Heart right ventricle (tissue), 16 donors: Measurements from ENCODE around the gene PPM1H. TPM values are rescaled to one million over a fixed set of nuclear protein-coding genes. Genes with fewer than 3 reads are reported as not detected.
A peak's percentile ranks its signal among the peaks of the same experiment; 100 is the strongest.

Experiments
- ATAC-seq, 8 donors: fragments of 200-7000 bp; cut with Tn5 transposase; one replicate each; pipeline ENCODE4 v1.9.1; 2020; ENCODE audit warnings: mild to moderate bottlenecking in 8 of 8, moderate library complexity in 8 of 8, moderate number of reproducible peaks in 1 of 8
- DNase-seq, 2 donors: peaks; one replicate each; pipeline ENCODE4 v3.0.0-alpha.2; 2020
- H3K27ac ChIP-seq, 10 donors: fragments of 200-600 bp; sonication (generic) in 2 of 10; one replicate each; pipeline versions ENCODE4 v1.5.0 to v1.8.0; 2020 to 2022; ENCODE audit warnings: mild to moderate bottlenecking in 3 of 10
- H3K27me3 ChIP-seq, 7 donors: fragments of 200-600 bp; one replicate each; pipeline ENCODE4 v1.8.0; 2021 to 2022; ENCODE audit warnings: mild to moderate bottlenecking in 2 of 7
- H3K36me3 ChIP-seq, 9 donors: fragments of 200-600 bp; sonication (generic) in 1 of 9; one replicate each; pipeline versions ENCODE4 v1.5.0 to v1.8.0; 2020 to 2022; ENCODE audit warnings: mild to moderate bottlenecking in 2 of 9
- H3K4me1 ChIP-seq, 9 donors: fragments of 200-600 bp; sonication (generic) in 1 of 9; one replicate each; pipeline versions ENCODE4 v1.5.0 to v1.8.0; 2020 to 2022; ENCODE audit warnings: mild to moderate bottlenecking in 4 of 9
- H3K4me3 ChIP-seq, 10 donors: fragments of 200-600 bp; sonication (generic) in 2 of 10; one replicate each; pipeline versions ENCODE4 v1.5.0 to v1.8.0; 2020 to 2022; ENCODE audit warnings: mild to moderate bottlenecking in 7 of 10, moderate library complexity in 2 of 10
- H3K9me3 ChIP-seq, 11 donors: fragments of 200-600 bp in 10 of 11; sonication (generic) in 2 of 11; one replicate each; pipeline versions ENCODE4 v1.5.0 to v1.8.0; 2013 to 2022; ENCODE audit warnings: mild to moderate bottlenecking in 2 of 11, control low read depth in 1 of 11, moderate library complexity in 1 of 11
- CTCF ChIP-seq, 9 donors: fragments of 200-600 bp; sonication (generic) in 2 of 9; IDR thresholded peaks; one replicate each; pipeline versions ENCODE4 v1.5.0 to v1.8.0; 2021 to 2022; ENCODE audit warnings: antibody characterized with exemption in 9 of 9, mild to moderate bottlenecking in 5 of 9, moderate library complexity in 1 of 9
- WGBS, 2 donors: extraction: QIAGEN DNeasy Blood & Tissue Kit; methylation state at CpG; one replicate each; pipeline ENCODE4 v1.1.7; 2013; ENCODE audit warnings: inconsistent platforms in 1 of 2; 5-methylcytosine and 5-hydroxymethylcytosine counted together
- intact Hi-C, 10 donors: fragments of 100-400 bp; cut with DNase I; formaldehyde crosslinking; loops; one replicate each; pipeline versions ENCODE4 v1.11.1 to v1.14.2; 2022
- polyA plus RNA-seq, 2 donors: library from polyadenylated mRNA; stranded (reverse); fragments of 200-250 nt; gene quantifications; one replicate each; pipeline ENCODE4 v1.2.3, GENCODE V29; 2013
- total RNA-seq, 10 donors: library from RNA; stranded (reverse); fragmentation: NEBNext Ultra II Directional in 3 of 10; extraction: Animal tissue kit (Norgen Biotek cat#: 25700) in 3 of 10; gene quantifications; one replicate each; pipeline versions ENCODE4 v1.2.1 to v1.2.4, GENCODE V29; 2021 to 2023
- donor health status: Arrhythmogenic right ventricular cardiomyopathy.
- donor health status: ischemic (EF 13 %, LVEDD 7.1; RV severe dilation, severe dysfunction).
- donor health status: healthy with polysubstance abuse.
- donor health status: DM: no; HTN: yes; CAD: no.
- donor health status: DM: no; HTN: no; CAD: no.
- donor health status: ischemic (EF 25% LVEDD 6.9; RV normal size, moderate dysfunction).
- donor health status: ischemic (EF 25% LVEDD 5.7; RV mildly dilated, moderate dysfunction).
- donor health status: healthy.
- donor health status: DM: yes; HTN: yes; CAD: no.
- donor health status: Ischemic cardiomyopathy.
- donor health status: ischemic (EF 35%, LVEDD 5.7; RV mildly dilated, moderate dysfunction).
- donor health status: nonischemic (EF 11% LVEDD 7.7; RV severe dilation, severe dysfunction).
- donor health status: DM: yes; HTN: yes; CAD: no.
- donor health status: PGD.
- donor health status: ischemic (EF 29% LVEDD 5.4; RV normal size, mild dysfunction).
- donor health status: nonischemic (EF 23%, LVEDD 6.1; RV moderate dilation, normal function).

The PPM1H gene
- total and polyA plus RNA-seq, 12 donors, result 0.62 to 7.1 (median 5.3) TPM

GRCh38 chr12:62925680-62926079 lies 9.3 kb downstream of the PPM1H start:
- 96% methylated on average over 1 of the region's 1 CpG for WGBS, 2 donors
- Histone ChIP-seq H3K27ac (no peak overlapping the region), H3K4me1 (peaks cover 0 to 7% (median 2%) of the 10 kb centered on the region in 9 donors), H3K27me3 (no peaks in the 10 kb centered on the region), H3K9me3 (no peaks in the 10 kb centered on the region), H3K36me3 (no peaks in the 10 kb centered on the region), H3K4me3 (no peak overlapping the region)
- DNase-seq, result no peak
- no peak for ATAC-seq
- intact Hi-C loops, result no loop called here
- TF ChIP-seq CTCF (IDR thresholded peaks at IDR 0.05), result no peak

GRCh38 chr12:62924084-62924483 lies 10.9 kb downstream of the PPM1H start:
- H3K4me1 ChIP-seq, result peaks cover 0 to 10% (median 8%) of the 10 kb centered on the region in 9 donors
- WGBS, 2 donors, result 90 to 98% methylated on average over 2 of the region's 2 CpGs

GRCh38 chr12:62922539-62922938 lies 12.4 kb downstream of the PPM1H start:
- ATAC-seq (no peak), DNase-seq (no peak)
- Histone ChIP-seq H3K27ac (no peak overlapping the region), H3K4me1 (peaks cover 0 to 25% (median 8%) of the 10 kb centered on the region in 9 donors), H3K4me3 (no peak overlapping the region), H3K36me3 (no peaks in the 10 kb centered on the region), H3K9me3 (no peaks in the 10 kb centered on the region), H3K27me3 (no peaks in the 10 kb centered on the region)
- intact Hi-C loops, result no loop called here
- TF ChIP-seq CTCF (IDR thresholded peaks at IDR 0.05), result no peak
- 73% methylated on average over 2 of the region's 2 CpGs for WGBS, 2 donors

More at GRCh38 chr12:62924084-62924483, 10.9 kb downstream of the PPM1H start:
- intact Hi-C loops, result no loop called here
- Histone ChIP-seq H3K9me3 (no peaks in the 10 kb centered on the region), H3K27me3 (no peaks in the 10 kb centered on the region), H3K4me3 (no peak overlapping the region), H3K27ac (no peak overlapping the region), H3K36me3 (no peaks in the 10 kb centered on the region)
- ATAC-seq (no peak), DNase-seq (no peak)
- no peak for TF ChIP-seq CTCF (IDR thresholded peaks at IDR 0.05)

- H3K27ac ChIP-seq, result no peak overlapping the region
- no peak for TF ChIP-seq CTCF (IDR thresholded peaks at IDR 0.05)
- no peaks in the 10 kb centered on the region for H3K9me3 ChIP-seq
- peaks cover 0 to 42% (median 15%) of the 10 kb centered on the region in 9 donors for H3K4me1 ChIP-seq
- H3K27me3 ChIP-seq, result no peaks in the 10 kb centered on the region
- peak in 7 of 8 donors; percentile 41 to 80 (median 69) for ATAC-seq
- no peaks in the 10 kb centered on the region for H3K36me3 ChIP-seq
- intact Hi-C loops, result no loop called here
- 39 to 40% methylated on average over 2 of the region's 2 CpGs for WGBS, 2 donors
- DNase-seq, result no peak
- H3K4me3 ChIP-seq, result no peak overlapping the region
These were observed 15.1 kb downstream of the PPM1H start for GRCh38 chr12:62919838-62920237.
